HEK293T (cell line): ENCODE results near the gene DPEP2NB.

Source experiments
- ARNT ChIP-seq: fragments of 450-650 bp; IDR thresholded peaks from 2 replicates; pipeline ENCODE4 v1.6.1; 2017; ENCODE audit warnings: mild to moderate bottlenecking
- ELF4 ChIP-seq: fragments of 450-650 bp; IDR thresholded peaks from 2 replicates; pipeline ENCODE4 v1.6.1; 2017; ENCODE audit warnings: antibody characterized with exemption
- FOXA1 ChIP-seq: fragments of 450-650 bp; IDR thresholded peaks from 2 replicates; pipeline ENCODE4 v1.6.1; 2016; ENCODE audit warnings: mild to moderate bottlenecking
- FOXK2 ChIP-seq: fragments of 450-650 bp; IDR thresholded peaks from 2 replicates; pipeline ENCODE4 v1.6.1; 2016; ENCODE audit warnings: mild to moderate bottlenecking
- FOXM1 ChIP-seq: fragments of 450-650 bp; IDR thresholded peaks from 2 replicates; pipeline ENCODE4 v1.6.1; 2017; ENCODE audit warnings: mild to moderate bottlenecking, borderline replicate concordance
- HDGF ChIP-seq: fragments of 450-650 bp; IDR thresholded peaks from 2 replicates; pipeline ENCODE4 v1.6.1; 2017; ENCODE audit warnings: antibody characterized with exemption, borderline replicate concordance
- PKNOX1 ChIP-seq: fragments of 450-650 bp; IDR thresholded peaks from 2 replicates; pipeline ENCODE4 v1.6.1; 2016
- SP1 ChIP-seq: fragments of 450-650 bp; IDR thresholded peaks from 2 replicates; pipeline ENCODE4 v1.6.1; 2017
- SUZ12 ChIP-seq: fragments of 450-650 bp; IDR thresholded peaks from 2 replicates; pipeline ENCODE4 v1.6.1; 2016; ENCODE audit warnings: mild to moderate bottlenecking

- TF ChIP-seq FOXM1 (no peak), FOXA1 (no peak), SUZ12 (no peak), HDGF (no peak), FOXK2 (no peak), ELF4 (no peak), ARNT (no peak), PKNOX1 (no peak), SP1 (no peak)
Observed at GRCh38 chr16:67988675-67989074, 27.0 kb downstream of the DPEP2NB start.
